HG02642 (cell line): Measurements from ENCODE around the gene PCNT.
"Not testable (repeated sequence)": the region's sequence is repeated elsewhere in the genome, so short reads cannot be mapped to it uniquely, and the experiment has no call there.

Experiments
- ATAC-seq: cut with Tn5 transposase; IDR thresholded peaks from one replicate; pipeline ENCODE4 v1.9.1; 2021; ENCODE audit warnings: mild to moderate bottlenecking; ENCODE audit not compliant: unreplicated experiment, poor library complexity

PCNT gene

DNA sequence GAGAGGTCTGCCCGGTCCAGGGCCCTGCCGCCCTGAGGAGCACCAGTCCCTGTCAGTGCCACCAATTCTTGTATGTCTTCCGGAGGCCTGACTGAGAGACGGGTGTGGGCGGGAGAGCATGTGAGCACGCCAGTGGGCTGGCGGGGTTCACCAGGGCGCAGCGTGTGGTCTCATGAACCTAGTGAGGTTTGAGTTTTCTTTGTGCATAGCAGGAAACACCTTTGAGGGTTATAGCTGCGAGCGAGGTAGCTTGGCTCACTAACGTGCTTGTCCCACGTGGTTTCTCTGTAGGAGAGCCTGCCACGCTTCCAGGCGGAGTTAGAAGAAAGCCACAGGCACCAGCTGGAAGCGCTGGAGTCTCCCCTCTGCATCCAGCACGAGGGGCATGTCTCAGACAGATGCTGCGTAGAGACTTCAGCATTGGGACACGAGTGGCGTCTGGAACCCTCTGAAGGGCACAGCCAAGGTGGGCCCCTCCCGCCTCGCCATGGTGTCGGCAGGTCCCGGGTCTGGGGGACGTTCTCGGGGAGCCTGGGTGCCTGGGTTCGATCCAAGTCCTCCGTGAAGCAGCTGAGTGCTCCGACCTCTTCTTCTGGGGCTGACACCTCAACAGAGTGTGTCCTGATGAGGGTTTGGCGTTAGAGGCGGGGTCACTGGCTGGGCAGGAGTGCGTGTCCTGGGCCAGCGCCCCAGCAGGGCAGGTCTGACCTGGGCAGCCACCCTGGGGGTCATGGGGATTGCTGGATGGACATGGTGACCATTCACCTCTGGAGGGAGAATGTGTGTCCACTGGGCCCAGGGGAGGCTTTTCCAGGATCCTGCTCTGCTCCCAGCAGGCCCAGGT lies 31.4 kb downstream of the PCNT start:
- no peak for ATAC-seq

GRCh38 chr21:46356005-46356338 lies 32.0 kb downstream of the PCNT start:
- no peak for ATAC-seq

- no peak for ATAC-seq
These were observed 32.8 kb downstream of the PCNT start for GRCh38 chr21:46356494-46357334.

DNA sequence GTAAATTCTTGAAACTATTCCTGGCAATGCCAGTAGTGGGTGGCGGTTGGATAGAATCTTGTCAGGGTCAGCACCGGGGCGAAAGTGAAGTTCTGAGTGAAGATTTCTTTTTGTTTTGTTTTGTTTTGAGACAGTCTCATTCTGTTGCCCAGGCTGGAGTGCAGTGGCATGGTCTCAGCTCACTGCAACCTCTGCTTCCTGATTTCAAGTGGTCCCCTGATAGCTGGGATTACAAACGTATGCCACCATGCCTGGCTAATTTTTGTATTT lies 33.3 kb downstream of the PCNT start:
- ATAC-seq = no peak

GRCh38 chr21:46357684-46358425 lies 33.9 kb downstream of the PCNT start:
- no peak for ATAC-seq

GRCh38 chr21:46361176-46361575 lies 37.2 kb downstream of the PCNT start:
- no peak for ATAC-seq

GRCh38 chr21:46361935-46362334 lies 38.0 kb downstream of the PCNT start:
- ATAC-seq = no peak

GRCh38 chr21:46362946-46363345 lies 39.0 kb downstream of the PCNT start:
- no peak for ATAC-seq

DNA sequence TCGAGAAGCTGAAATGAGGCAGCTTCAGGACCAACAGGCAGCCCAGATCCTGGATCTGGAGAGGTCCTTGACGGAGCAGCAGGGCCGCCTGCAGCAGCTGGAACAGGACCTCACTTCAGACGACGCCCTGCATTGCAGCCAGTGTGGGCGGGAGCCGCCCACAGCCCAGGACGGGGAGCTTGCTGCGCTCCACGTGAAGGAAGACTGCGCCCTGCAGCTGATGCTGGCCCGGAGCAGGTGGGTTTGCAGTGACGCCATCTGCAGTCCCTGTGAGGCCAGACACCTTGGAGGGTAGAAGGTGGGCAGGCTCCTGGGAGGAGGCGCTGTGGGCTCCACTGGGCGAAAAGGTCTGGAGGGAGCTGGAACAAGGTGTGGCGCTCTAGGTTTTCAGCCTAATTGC lies 39.7 kb downstream of the PCNT start:
- ATAC-seq = no peak

GRCh38 chr21:46366091-46366490 lies 42.1 kb downstream of the PCNT start:
- ATAC-seq = no peak

DNA sequence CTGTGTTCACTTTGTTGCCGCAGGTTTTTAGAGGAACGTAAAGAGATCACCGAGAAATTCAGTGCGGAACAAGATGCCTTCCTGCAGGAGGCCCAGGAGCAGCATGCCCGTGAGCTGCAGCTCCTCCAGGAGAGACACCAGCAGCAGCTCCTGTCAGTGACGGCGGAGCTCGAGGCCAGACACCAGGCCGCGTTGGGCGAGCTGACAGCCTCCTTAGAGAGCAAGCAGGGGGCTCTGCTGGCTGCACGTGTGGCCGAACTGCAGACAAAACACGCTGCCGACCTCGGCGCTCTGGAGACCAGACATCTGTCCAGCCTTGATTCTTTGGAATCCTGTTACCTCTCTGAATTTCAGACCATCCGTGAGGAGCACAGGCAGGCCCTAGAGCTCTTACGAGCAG lies 42.6 kb downstream of the PCNT start:
- no peak for ATAC-seq

DNA sequence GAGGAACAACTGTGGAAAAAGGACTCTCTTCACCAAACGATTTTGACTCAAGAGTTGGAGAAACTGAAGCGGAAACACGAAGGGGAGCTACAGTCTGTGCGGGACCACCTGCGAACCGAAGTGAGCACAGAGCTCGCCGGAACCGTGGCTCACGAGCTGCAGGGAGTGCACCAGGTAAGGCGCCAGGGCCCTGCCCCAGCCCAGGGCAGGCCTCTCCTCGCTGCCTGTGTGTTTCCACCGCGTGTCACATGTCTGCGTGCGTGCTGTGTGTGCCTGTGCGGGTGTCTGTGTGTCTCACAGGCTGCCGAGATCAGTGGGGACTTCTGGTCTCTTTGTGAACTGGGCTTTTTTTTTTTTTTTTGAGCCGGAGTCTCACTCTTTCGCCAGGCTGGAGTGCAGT lies 43.0 kb downstream of the PCNT start:
- ATAC-seq = no peak

DNA sequence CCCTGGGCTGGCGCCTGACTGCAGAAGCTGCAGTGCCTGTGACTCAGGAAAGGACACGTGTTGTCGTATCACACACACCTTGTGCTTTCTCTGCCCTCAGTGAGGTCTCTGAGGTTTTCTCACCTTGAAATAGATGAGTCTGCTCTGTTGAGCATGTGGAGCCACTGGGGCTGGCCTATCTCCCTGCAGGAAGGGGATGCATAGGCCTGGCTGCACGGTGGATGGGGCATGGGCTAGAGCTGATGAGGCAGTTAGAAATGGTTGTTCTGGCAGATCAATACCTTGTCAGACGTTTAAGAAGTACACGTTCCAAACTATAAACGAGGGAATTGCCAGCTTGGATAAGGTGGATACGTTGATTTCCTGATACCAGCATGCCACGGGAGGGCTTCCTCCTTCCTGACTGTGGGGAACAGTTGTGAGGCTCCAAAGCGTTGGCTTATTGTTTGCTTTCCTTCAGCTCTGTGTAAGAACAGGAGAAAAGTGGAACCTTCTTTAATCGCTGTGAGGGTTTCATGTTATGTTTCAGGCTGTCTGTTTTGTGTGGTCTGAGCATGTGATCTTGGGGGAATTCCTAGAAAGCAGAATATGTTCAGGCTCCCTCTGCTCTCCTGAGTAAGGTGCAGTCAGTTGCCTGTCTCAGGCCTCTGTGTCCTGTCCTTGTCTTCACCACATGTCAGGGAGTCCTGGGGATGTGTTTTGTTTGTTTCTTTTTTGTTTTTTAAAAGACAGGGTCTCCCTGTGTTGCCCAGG lies 44.8 kb downstream of the PCNT start:
- ATAC-seq = peak; percentile 68

- ATAC-seq = no peak
These were observed 45.7 kb downstream of the PCNT start for GRCh38 chr21:46369520-46370235.

DNA sequence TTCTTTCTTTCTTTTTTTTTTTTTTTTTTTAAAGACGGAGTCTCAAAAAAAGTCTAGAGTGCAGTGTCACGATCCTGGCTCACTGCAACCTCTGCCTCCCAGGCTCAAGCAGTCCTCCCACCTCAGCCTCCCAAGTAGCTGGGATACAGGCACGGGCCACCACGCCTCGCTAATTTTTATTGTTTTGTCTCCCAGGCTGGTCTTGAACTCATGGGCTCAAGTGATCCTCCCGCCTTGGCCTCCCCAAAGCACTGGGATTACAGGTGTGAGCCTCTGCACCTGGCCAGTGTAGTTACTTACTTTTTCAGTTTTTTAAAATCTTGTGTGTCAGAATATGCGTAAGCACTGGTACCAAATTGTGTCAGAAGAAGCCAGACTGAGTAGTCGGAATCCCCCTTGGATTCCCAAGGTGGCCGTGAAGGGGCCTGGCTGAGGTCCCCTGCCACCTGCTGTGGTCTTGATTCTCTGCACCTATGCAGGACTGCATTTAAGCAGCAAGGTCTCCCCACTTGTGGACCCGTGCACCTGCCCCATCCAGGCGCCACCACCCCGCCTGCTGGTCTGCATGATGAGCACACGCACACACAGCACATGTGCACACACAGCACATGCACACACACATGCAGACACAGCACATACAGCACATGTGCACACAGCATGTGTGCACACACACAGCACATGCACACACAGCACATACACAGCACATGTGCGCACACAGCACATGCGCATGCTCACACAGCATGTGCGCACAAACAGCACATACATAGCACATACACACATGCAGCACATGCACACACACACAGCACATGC lies 47.5 kb downstream of the PCNT start:
- ATAC-seq = no peak

GRCh38 chr21:46372014-46372485 lies 48.1 kb downstream of the PCNT start:
- no peak for ATAC-seq

DNA sequence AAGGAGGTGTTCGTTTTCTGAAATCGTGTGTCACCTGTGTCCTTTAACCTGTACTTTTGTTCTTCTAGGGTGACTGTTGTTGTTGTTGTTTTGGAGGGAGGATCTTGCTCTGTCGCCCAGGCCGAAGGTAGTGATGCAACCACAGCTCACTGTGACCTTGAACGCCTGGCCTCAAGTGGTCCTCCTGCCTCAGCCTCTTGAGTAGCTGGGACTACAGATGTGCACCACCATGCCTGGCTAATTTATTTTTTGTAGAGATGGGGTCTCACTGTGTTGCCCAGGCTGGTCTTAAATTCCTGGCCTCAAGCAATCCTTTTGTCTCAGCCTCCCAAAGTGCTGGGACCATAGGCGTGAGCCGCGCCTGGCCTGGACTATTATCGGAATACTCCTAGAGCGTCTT lies 49.0 kb downstream of the PCNT start:
- not testable (repeated sequence) for ATAC-seq

DNA sequence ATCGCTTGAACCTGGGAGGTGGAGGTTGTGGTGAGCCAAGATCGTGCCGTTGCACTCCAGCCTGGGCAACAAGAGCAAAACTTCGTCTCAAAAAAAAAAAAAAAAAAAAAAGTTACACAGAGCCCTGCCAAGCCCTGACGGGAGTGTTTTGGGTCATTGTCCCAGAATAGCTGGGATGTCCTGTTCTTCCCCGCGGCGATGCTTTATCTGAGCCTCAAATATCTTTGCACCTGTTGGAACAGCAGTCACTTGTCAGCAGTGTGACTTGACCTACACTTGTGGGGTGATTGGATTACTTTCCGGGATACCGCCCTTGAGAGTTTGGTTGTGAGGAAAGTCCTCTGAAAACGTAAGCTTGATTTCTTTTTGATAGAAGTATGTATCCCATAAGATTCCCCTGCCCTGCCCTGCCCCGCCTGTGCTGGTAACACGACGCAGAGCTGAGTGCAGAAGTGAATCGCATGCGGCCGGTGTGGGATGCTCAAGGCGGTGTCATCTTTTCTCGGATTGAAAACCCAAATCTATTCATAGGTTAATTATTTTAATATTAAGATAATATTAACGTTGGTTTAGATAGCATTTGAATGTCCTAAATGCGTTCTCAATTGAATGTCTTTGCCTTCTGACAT lies 50.9 kb downstream of the PCNT start:
- ATAC-seq = no peak
